Activated effector memory CD4-positive, alpha-beta T cell treated with anti-CD3 and anti-CD28 coated beads, Interleukin-2, amount 50 U/mL, for 16 hours (primary cell): ENCODE measurements around the gene MLC1.
"Not testable (repeated sequence)": the region's sequence is repeated elsewhere in the genome, so short reads cannot be mapped to it uniquely, and the experiment has no call there.

Source experiments
- DNase-seq: peaks from one replicate; pipeline ENCODE4 v3.0.0-alpha.2; 2020

The MLC1 gene

GRCh38 chr22:50101870-50102565, 16.8 kb upstream of the MLC1 start:
- DNase-seq, result no peak

GRCh38 chr22:50098052-50098451, 12.8 kb upstream of the MLC1 start:
- DNase-seq, result no peak

- DNase-seq, result no peak
Measured at GRCh38 chr22:50092342-50092741, 7.1 kb upstream of the MLC1 start.

- no peak for DNase-seq
Measured at GRCh38 chr22:50091092-50091768, 6.0 kb upstream of the MLC1 start.

- DNase-seq, result no peak
Measured at GRCh38 chr22:50090412-50090714, 5.1 kb upstream of the MLC1 start.

- no peak for DNase-seq
Measured at GRCh38 chr22:50089682-50090411, 4.6 kb upstream of the MLC1 start, which contains the start of gene MOV10L1. MOV10L1 (plus strand) TSS chr22:50090006; CDS start chr22:50090089, 83 bp downstream.

- DNase-seq, result no peak
Measured at GRCh38 chr22:50089231-50089630, 4.0 kb upstream of the MLC1 start.

GRCh38 chr22:50088096-50088495, 2.9 kb upstream of the MLC1 start:
- DNase-seq, result no peak

- DNase-seq, result no peak
Measured at GRCh38 chr22:50087646-50088045, 2.4 kb upstream of the MLC1 start.

GRCh38 chr22:50086975-50087374, 1.7 kb upstream of the MLC1 start:
- not testable (repeated sequence) for DNase-seq

- DNase-seq, result no peak
Measured at GRCh38 chr22:50086526-50086925, 1.3 kb upstream of the MLC1 start.

GRCh38 chr22:50084614-50085021, 608 bp downstream of the MLC1 start:
- DNase-seq, result no peak

- no peak for DNase-seq
Measured at GRCh38 chr22:50084080-50084477, 1.1 kb downstream of the MLC1 start.

GRCh38 chr22:50083462-50084079, 1.7 kb downstream of the MLC1 start:
- DNase-seq, result no peak

- no peak for DNase-seq
Measured at GRCh38 chr22:50082961-50083461, 2.2 kb downstream of the MLC1 start.

GRCh38 chr22:50082197-50082715, 3.0 kb downstream of the MLC1 start:
- no peak for DNase-seq

- no peak for DNase-seq
Measured at GRCh38 chr22:50081426-50082196, 3.6 kb downstream of the MLC1 start.

- no peak for DNase-seq
Measured at GRCh38 chr22:50080077-50080465, 5.2 kb downstream of the MLC1 start.

GRCh38 chr22:50078761-50079160, 6.5 kb downstream of the MLC1 start:
- no peak for DNase-seq

- DNase-seq, result no peak
Measured at GRCh38 chr22:50078246-50078645, 7.0 kb downstream of the MLC1 start.

GRCh38 chr22:50076646-50077535, 8.3 kb downstream of the MLC1 start:
- DNase-seq, result no peak
